Endothelial cell (in vitro differentiated cells): ENCODE measurements around the gene SERPINB1. TPM values are rescaled to one million over a fixed set of nuclear protein-coding genes. Genes with fewer than 3 reads are reported as not detected.
"Not testable (repeated sequence)": the region's sequence is repeated elsewhere in the genome, so short reads cannot be mapped to it uniquely, and the experiment has no call there.

Experiments
- DNase-seq: peaks from one replicate; pipeline ENCODE4 v3.0.0; 2021; ENCODE audit warnings: low spot score
- H3K27ac Mint-ChIP-seq: one replicate; pipeline ENCODE4 v1.8.0; 2021; ENCODE audit warnings: mixed read lengths, inconsistent platforms; ENCODE audit not compliant: unreplicated experiment
- H3K27me3 Mint-ChIP-seq: one replicate; pipeline ENCODE4 v1.8.0; 2021; ENCODE audit warnings: mild to moderate bottlenecking, moderate library complexity, mixed read lengths, inconsistent platforms; ENCODE audit not compliant: unreplicated experiment
- H3K36me3 Mint-ChIP-seq: one replicate; pipeline ENCODE4 v1.8.0; 2021; ENCODE audit warnings: mild to moderate bottlenecking, low read depth, mixed read lengths, inconsistent platforms; ENCODE audit not compliant: unreplicated experiment
- H3K4me1 Mint-ChIP-seq: one replicate; pipeline ENCODE4 v1.8.0; 2021; ENCODE audit warnings: mild to moderate bottlenecking, mixed read lengths, inconsistent platforms; ENCODE audit not compliant: unreplicated experiment
- H3K4me3 Mint-ChIP-seq: one replicate; pipeline ENCODE4 v1.8.0; 2021; ENCODE audit warnings: mild to moderate bottlenecking, mixed read lengths, inconsistent platforms; ENCODE audit not compliant: unreplicated experiment
- H3K9me3 Mint-ChIP-seq: one replicate; pipeline ENCODE4 v1.8.0; 2021; ENCODE audit warnings: mixed read lengths, inconsistent platforms; ENCODE audit not compliant: unreplicated experiment
- total RNA-seq: library from RNA; stranded (reverse); fragmentation: NEBNext Ultra II Directional; extraction: Animal tissue kit (Norgen Biotek cat#: 25700); gene quantifications from one replicate; pipeline ENCODE4 v1.2.1, GENCODE V29; 2021; ENCODE audit not compliant: unreplicated experiment
- TF ChIP-seq, protein P1 (sequence below): fragments of 200-600 bp; sonication (generic); IDR thresholded peaks from one replicate; pipeline ENCODE4 v1.5.0; 2021; ENCODE audit warnings: antibody characterized with exemption; ENCODE audit not compliant: unreplicated experiment

The SERPINB1 gene
- total RNA-seq, 1 donor from 2014 or later = 16.6 TPM

DNA sequence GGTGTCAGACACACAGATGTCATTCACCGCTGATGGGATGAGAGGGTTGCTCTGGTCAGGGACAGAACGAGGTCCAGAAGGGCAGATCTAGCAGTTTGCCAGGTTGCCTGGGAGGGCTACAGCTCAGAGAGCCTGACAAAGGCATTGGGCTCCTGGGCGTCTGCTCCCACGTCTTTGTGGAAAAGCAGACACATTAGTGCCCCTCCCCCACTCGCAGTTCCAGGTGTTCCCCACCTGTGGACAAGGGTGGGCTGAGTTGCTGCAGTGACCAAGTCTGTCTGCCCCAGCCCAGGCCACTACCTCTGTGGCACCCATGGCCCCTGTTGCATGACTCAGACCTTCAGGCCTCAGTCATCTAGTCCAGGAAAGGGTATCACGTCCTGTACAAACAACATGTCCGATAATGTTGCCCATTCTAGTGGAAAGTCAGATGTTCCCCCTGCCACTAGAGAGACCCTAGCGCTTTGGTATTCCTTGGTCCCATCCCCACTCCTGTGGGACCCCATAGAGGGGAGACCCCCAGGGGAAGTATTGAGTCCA lies 39.1 kb downstream of the SERPINB1 start:
- H3K4me3 Mint-ChIP-seq = no peak overlapping the region
- H3K27me3 Mint-ChIP-seq = peaks cover 3% of the 10 kb centered on the region
- TF ChIP-seq, protein P1, sequence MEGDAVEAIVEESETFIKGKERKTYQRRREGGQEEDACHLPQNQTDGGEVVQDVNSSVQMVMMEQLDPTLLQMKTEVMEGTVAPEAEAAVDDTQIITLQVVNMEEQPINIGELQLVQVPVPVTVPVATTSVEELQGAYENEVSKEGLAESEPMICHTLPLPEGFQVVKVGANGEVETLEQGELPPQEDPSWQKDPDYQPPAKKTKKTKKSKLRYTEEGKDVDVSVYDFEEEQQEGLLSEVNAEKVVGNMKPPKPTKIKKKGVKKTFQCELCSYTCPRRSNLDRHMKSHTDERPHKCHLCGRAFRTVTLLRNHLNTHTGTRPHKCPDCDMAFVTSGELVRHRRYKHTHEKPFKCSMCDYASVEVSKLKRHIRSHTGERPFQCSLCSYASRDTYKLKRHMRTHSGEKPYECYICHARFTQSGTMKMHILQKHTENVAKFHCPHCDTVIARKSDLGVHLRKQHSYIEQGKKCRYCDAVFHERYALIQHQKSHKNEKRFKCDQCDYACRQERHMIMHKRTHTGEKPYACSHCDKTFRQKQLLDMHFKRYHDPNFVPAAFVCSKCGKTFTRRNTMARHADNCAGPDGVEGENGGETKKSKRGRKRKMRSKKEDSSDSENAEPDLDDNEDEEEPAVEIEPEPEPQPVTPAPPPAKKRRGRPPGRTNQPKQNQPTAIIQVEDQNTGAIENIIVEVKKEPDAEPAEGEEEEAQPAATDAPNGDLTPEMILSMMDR = no peak
- DNase-seq = no peak
- H3K36me3 Mint-ChIP-seq = peaks cover 18% of the 10 kb centered on the region
- H3K27ac Mint-ChIP-seq = no peak overlapping the region
- peaks cover 48% of the 10 kb centered on the region for H3K4me1 Mint-ChIP-seq
- no peaks in the 10 kb centered on the region for H3K9me3 Mint-ChIP-seq

DNA sequence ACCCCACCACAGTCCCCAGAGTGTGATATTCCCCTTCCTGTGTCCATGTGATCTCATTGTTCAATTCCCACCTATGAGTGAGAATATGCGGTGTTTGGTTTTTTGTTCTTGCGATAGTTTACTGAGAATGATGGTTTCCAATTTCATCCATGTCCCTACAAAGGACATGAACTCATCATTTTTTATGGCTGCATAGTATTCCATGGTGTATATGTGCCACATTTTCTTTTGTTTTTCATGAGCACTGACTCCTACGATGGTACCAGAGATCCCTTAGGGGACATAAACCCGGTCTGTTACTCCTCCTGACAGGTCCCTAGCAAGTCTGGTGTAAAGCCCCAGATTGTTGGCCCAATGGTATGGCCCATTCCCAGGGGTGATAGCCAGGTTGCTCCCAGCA lies 40.0 kb downstream of the SERPINB1 start:
- not testable (repeated sequence) for H3K4me3 Mint-ChIP-seq, H3K9me3 Mint-ChIP-seq, DNase-seq, H3K27me3 Mint-ChIP-seq, H3K27ac Mint-ChIP-seq
- peaks cover 18% of the 10 kb centered on the region for H3K36me3 Mint-ChIP-seq
- H3K4me1 Mint-ChIP-seq = peaks cover 48% of the 10 kb centered on the region

GRCh38 chr6:2800552-2801316 lies 40.9 kb downstream of the SERPINB1 start:
- Mint-ChIP-seq H3K4me3 (no peak overlapping the region), H3K4me1 (peaks cover 39% of the 10 kb centered on the region), H3K27me3 (no peaks in the 10 kb centered on the region), H3K27ac (no peak overlapping the region), H3K36me3 (peaks cover 18% of the 10 kb centered on the region), H3K9me3 (no peaks in the 10 kb centered on the region)
- no peak for DNase-seq
- TF ChIP-seq, protein P1 = no peak

DNA sequence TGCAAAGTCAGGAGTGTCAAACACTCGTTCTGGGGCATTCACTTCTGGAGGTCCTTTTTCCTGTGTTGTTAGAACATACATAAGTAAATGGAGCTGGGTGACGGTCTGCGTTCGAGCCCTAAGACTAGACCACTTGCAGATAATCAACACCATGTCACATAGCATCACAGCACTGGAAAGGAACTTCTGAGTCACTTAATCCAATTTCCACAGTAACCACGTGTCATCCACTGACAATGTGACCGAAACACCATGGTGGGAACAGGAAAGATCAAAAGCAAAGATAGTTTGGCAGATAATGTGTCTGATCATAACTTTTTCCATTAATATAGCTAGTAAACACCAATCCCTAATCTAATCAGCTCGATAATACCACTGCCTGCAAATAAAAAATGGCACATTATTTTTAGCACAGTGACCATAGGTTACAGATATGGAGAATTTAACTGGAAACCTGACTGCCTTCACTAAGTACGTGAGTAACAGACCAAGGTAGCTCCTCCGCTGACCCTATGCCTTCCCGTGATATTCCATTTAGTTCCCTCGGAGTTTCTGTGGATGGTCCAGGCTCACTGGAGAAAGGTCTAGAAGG lies 41.6 kb downstream of the SERPINB1 start:
- Mint-ChIP-seq H3K9me3 (no peaks in the 10 kb centered on the region), H3K36me3 (peaks cover 14% of the 10 kb centered on the region), H3K27me3 (no peaks in the 10 kb centered on the region), H3K4me3 (no peak overlapping the region), H3K4me1 (peaks cover 32% of the 10 kb centered on the region), H3K27ac (no peak overlapping the region)
- DNase-seq = no peak
- TF ChIP-seq, protein P1 = no peak

DNA sequence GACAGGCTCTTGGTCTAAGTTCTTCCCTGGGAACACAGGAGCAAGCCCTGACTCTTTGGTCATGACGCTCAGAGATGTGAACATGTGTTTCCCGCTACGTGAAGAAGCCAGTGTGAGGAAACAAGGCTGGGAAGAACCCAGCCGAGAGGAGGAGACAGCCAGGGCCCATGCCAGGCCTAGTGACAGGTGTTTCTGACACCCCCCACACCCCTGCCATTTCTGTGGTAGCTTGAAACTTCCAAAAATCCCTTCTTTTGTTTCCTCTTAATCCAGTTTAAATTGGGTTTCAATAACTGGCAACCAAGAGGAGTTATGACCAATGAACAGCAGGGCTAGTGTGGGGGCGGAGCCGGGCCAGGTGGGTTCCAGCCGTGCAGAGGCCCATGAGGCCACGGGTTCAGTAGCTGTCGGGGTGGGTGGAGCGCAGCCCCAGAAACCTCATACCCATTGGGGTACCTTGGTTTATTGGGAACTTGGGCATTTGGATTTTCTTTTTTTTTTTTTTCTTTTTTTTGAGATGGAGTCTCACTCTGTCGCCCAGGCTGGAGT lies 43.0 kb downstream of the SERPINB1 start:
- Mint-ChIP-seq H3K27ac (no peak overlapping the region), H3K9me3 (no peaks in the 10 kb centered on the region)
- DNase-seq = no peak

More for the DNA sequence above, 43.0 kb downstream of the SERPINB1 start:
- H3K27me3 Mint-ChIP-seq = no peaks in the 10 kb centered on the region
- peaks cover 32% of the 10 kb centered on the region for H3K4me1 Mint-ChIP-seq
- H3K4me3 Mint-ChIP-seq = no peak overlapping the region
- TF ChIP-seq, protein P1 = no peak
- peaks cover 14% of the 10 kb centered on the region for H3K36me3 Mint-ChIP-seq
